Heart left ventricle (tissue), 16 donors: Measurements from ENCODE around the gene BRD3OS. TPM values are rescaled to one million over a fixed set of nuclear protein-coding genes. Genes with fewer than 3 reads are reported as not detected.

ENCODE experiments used
- ATAC-seq, 4 donors: fragments of 200-7000 bp; cut with Tn5 transposase; one replicate each; pipeline ENCODE4 v1.9.1; 2020 to 2022; ENCODE audit warnings: moderate library complexity in 4 of 4, mild to moderate bottlenecking in 3 of 4, moderate number of reproducible peaks in 1 of 4
- DNase-seq, 5 donors: peaks; one replicate each; pipeline ENCODE4 v3.0.0-alpha.2; 2020
- H3K27ac ChIP-seq, 12 donors: fragments of 200-600 bp; sonication (generic) in 4 of 12; one replicate each; pipeline versions ENCODE4 v1.5.0 to v1.8.0; 2016 to 2022; ENCODE audit warnings: mild to moderate bottlenecking in 2 of 12
- H3K27me3 ChIP-seq, 9 donors: fragments of 200-600 bp; sonication (generic) in 2 of 9; one replicate each; pipeline versions ENCODE4 v1.5.1 to v1.8.0; 2016 to 2022; ENCODE audit warnings: mild to moderate bottlenecking in 3 of 9
- H3K36me3 ChIP-seq, 9 donors: fragments of 200-600 bp; sonication (generic) in 2 of 9; one replicate each; pipeline versions ENCODE4 v1.5.0 to v1.8.0; 2018 to 2022; ENCODE audit warnings: mild to moderate bottlenecking in 2 of 9
- H3K4me1 ChIP-seq, 12 donors: fragments of 200-600 bp; sonication (generic) in 4 of 12; one replicate each; pipeline versions ENCODE4 v1.5.0 to v1.8.0; 2016 to 2022; ENCODE audit warnings: mild to moderate bottlenecking in 3 of 12
- H3K4me3 ChIP-seq, 12 donors: fragments of 200-600 bp; sonication (generic) in 4 of 12; one replicate each; pipeline versions ENCODE4 v1.5.0 to v1.8.0; 2017 to 2022; ENCODE audit warnings: mild to moderate bottlenecking in 9 of 12, moderate library complexity in 4 of 12
- H3K9me3 ChIP-seq, 12 donors: fragments of 200-600 bp; sonication (generic) in 4 of 12; one replicate each; pipeline versions ENCODE4 v1.5.0 to v1.8.0; 2016 to 2022; ENCODE audit warnings: mild to moderate bottlenecking in 1 of 12
- CTCF ChIP-seq, 12 donors: fragments of 200-600 bp; sonication (generic) in 4 of 12; IDR thresholded peaks; one replicate each; pipeline versions ENCODE4 v1.5.0 to v1.8.0; 2018 to 2022; ENCODE audit warnings: antibody characterized with exemption in 12 of 12, mild to moderate bottlenecking in 5 of 12
- POLR2A ChIP-seq, 2 donors: fragments of 450-650 bp; IDR thresholded peaks; one replicate each; pipeline ENCODE4 v1.6.1; 2017; ENCODE audit warnings: antibody characterized with exemption in 2 of 2, mild to moderate bottlenecking in 2 of 2, moderate library complexity in 2 of 2
- WGBS, 4 donors: extraction: QIAGEN DNeasy Blood & Tissue Kit in 2 of 4; methylation state at CpG; one replicate each; pipeline versions ENCODE4 v1.1.5 to v1.1.7; 2013 to 2018; 5-methylcytosine and 5-hydroxymethylcytosine counted together
- intact Hi-C, 10 donors: fragments of 100-400 bp; cut with DNase I; formaldehyde crosslinking; loops; one replicate each; pipeline versions ENCODE4 v1.11.1 to v1.14.2; 2022
- polyA plus RNA-seq, 2 donors: library from polyadenylated mRNA; stranded (reverse); fragments of 200-250 nt; gene quantifications; one replicate each; pipeline ENCODE4 v1.2.3, GENCODE V29; 2013
- total RNA-seq, 9 donors: library from RNA; depleted of rRNA in 2 of 9; stranded (reverse); fragments of >200 nt in 2 of 9; fragmentation: NEBNext Ultra II Directional in 3 of 9; extraction: Animal tissue kit (Norgen Biotek cat#: 25700) in 3 of 9; gene quantifications; one replicate each; pipeline versions ENCODE4 v1.1.0 to v1.2.4, GENCODE V29; 2016 to 2023
- donor health status: ischemic (EF 13 %, LVEDD 7.1; RV severe dilation, severe dysfunction).
- donor health status: healthy with polysubstance abuse.
- donor health status: DM: no; HTN: yes; CAD: no.
- donor health status: DM: no; HTN: no; CAD: no.
- donor health status: ischemic (EF 25% LVEDD 6.9; RV normal size, moderate dysfunction).
- donor health status: ischemic (EF 25% LVEDD 5.7; RV mildly dilated, moderate dysfunction).
- donor health status: healthy.
- donor health status: DM: yes; HTN: yes; CAD: no.
- donor health status: ischemic (EF 35%, LVEDD 5.7; RV mildly dilated, moderate dysfunction).
- donor health status: nonischemic (EF 11% LVEDD 7.7; RV severe dilation, severe dysfunction).
- donor health status: DM: yes; HTN: yes; CAD: no.
- donor health status: PGD.
- donor health status: ischemic (EF 29% LVEDD 5.4; RV normal size, mild dysfunction).
- donor health status: nonischemic (EF 23%, LVEDD 6.1; RV moderate dilation, normal function).

BRD3OS gene
- total and polyA plus RNA-seq, 11 donors = 1.8 to 13.8 (median 8.9) TPM

DNA sequence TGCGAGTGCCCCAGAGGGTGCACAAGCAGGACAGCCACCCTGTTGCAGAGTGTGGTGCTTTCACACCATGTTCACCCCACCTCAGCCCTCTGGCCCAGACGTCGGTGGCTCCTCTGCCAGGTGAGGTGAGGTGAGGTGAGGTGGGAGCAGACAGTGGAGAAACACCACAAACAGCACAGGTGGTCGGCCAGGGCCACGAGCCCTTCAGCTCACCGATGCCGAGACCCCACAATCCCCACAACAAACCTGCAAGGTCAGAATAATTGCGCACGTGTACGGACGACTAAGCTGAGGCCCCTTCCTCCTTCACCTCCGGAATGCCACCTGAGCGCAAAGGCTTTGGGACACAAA is 32.0 kb downstream of the BRD3OS start:
- no peak overlapping the region for H3K4me3 ChIP-seq
- H3K27me3 ChIP-seq = no peaks in the 10 kb centered on the region
- H3K36me3 ChIP-seq = peaks cover 0 to 13% (median 10%) of the 10 kb centered on the region in 9 donors
- H3K9me3 ChIP-seq = no peaks in the 10 kb centered on the region
- H3K27ac ChIP-seq = no peak overlapping the region
- TF ChIP-seq CTCF (IDR thresholded peaks at IDR 0.05) (no peak), POLR2A (IDR thresholded peaks at IDR 0.05) (no peak)
- DNase-seq (peak in 1 of 5 donors; percentile 3), ATAC-seq (no peak)
- 86 to 95% (median 87%) methylated on average over 13 of the region's 13 CpGs for WGBS, 4 donors
- peaks cover 13 to 75% (median 58%) of the 10 kb centered on the region in 12 donors for H3K4me1 ChIP-seq
- intact Hi-C loops = no loop called here

- DNase-seq = peak in 2 of 5 donors; percentile 4 to 26
Observed at GRCh38 chr9:134057751-134058701, 32.7 kb downstream of the BRD3OS start.

DNA sequence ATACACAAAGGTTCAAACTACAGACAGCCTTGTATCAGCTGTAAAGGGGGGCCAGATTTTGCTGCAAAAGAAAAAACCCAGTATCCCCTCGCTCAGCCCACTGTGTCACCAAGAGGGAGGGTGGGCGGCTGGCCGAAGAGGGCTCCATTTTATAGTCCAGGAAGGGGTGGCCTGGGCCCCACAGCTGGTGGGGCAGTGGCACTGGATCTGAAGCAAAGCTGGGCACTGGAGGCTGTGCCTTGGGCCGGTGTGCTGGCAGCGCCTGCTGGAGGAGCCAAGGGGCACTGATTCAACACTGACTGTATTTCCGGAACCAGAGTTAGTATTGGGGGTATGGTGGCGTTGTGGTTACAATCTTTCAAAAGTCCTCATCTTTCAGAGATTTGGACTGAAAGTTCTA is 33.4 kb downstream of the BRD3OS start:
- no peaks in the 10 kb centered on the region for H3K9me3 ChIP-seq
- ATAC-seq = no peak
- no peaks in the 10 kb centered on the region for H3K27me3 ChIP-seq
- no peaks in the 10 kb centered on the region for H3K36me3 ChIP-seq
- no peak overlapping the region for H3K27ac ChIP-seq
- WGBS, 4 donors = 61 to 85% (median 81%) methylated on average over 4 to 7 of the region's 7 CpGs
- no peak overlapping the region for H3K4me3 ChIP-seq
- TF ChIP-seq POLR2A (IDR thresholded peaks at IDR 0.05) (no peak), CTCF (IDR thresholded peaks at IDR 0.05) (no peak)
- intact Hi-C loops = no loop called here
- H3K4me1 ChIP-seq = peaks cover 13 to 89% (median 71%) of the 10 kb centered on the region in 12 donors
- peak in 2 of 5 donors; percentile 3 to 44 for DNase-seq

More at GRCh38 chr9:134057751-134058701, 32.7 kb downstream of the BRD3OS start:
- no peaks in the 10 kb centered on the region for H3K27me3 ChIP-seq
- TF ChIP-seq POLR2A (IDR thresholded peaks at IDR 0.05) (no peak), CTCF (IDR thresholded peaks at IDR 0.05) (no peak)
- intact Hi-C loops = no loop called here
- 80 to 87% (median 85%) methylated on average over 16 to 28 of the region's 28 CpGs for WGBS, 4 donors
- no peaks in the 10 kb centered on the region for H3K9me3 ChIP-seq
- no peak for ATAC-seq
- H3K4me1 ChIP-seq = peaks cover 13 to 82% (median 65%) of the 10 kb centered on the region in 12 donors
- peaks cover 0 to 5% (median 3%) of the 10 kb centered on the region in 9 donors for H3K36me3 ChIP-seq
- no peak overlapping the region for H3K27ac ChIP-seq
- H3K4me3 ChIP-seq = no peak overlapping the region

DNA sequence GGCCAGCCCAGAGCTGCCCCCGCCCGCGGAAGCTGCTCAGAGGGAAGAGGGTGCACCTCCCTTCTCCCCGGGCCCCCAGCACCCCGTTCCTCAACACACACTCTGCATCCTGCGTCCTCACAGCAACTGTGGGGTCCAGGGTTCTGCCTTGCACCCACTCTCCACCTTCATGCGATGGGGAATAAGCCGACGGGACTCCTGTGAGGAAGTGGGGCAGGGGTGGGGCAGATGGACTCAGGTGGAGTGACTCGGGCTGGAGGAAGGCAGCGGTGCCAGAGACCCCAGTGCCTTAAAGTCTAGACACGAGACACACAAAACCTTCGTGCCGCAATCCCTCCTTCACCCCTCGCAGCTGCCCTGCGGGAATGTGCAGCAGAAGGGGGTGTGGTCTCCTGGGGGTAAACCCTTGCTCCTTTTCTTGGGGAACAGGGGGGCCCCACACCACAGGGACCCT is 33.9 kb downstream of the BRD3OS start:
- DNase-seq (peak in 1 of 5 donors; percentile 4), ATAC-seq (no peak)
- intact Hi-C loops = no loop called here
- Histone ChIP-seq H3K4me3 (no peak overlapping the region), H3K36me3 (no peaks in the 10 kb centered on the region), H3K27ac (no peak overlapping the region), H3K4me1 (peaks cover 13 to 94% (median 73%) of the 10 kb centered on the region in 12 donors), H3K9me3 (no peaks in the 10 kb centered on the region), H3K27me3 (no peaks in the 10 kb centered on the region)
- TF ChIP-seq CTCF (IDR thresholded peaks at IDR 0.05) = no peak
- TF ChIP-seq POLR2A (IDR thresholded peaks at IDR 0.05) = no peak
- 81 to 90% (median 85%) methylated on average over 10 to 16 of the region's 16 CpGs for WGBS, 4 donors
